GM23338 (cell line): Measurements from ENCODE around the gene CAPN9. TPM values are rescaled to one million over a fixed set of nuclear protein-coding genes. Genes with fewer than 3 reads are reported as not detected.

Experiments
- ATAC-seq: fragments of 200-7000 bp; cut with Tn5 transposase; 3 replicates; pipeline ENCODE4 v1.9.1; 2020
- DNase-seq: peaks from one replicate; pipeline ENCODE4 v3.0.0-alpha.2; 2015; ENCODE audit warnings: low spot score
- H2AFZ ChIP-seq: fragments of 200-600 bp; sonication (generic); 2 replicates; pipeline ENCODE4 v1.8.0; 2016; ENCODE audit warnings: antibody characterized with exemption, mild to moderate bottlenecking, moderate library complexity
- H3F3A ChIP-seq: fragments of 200-600 bp; sonication (generic); replicated peaks from 2 replicates; pipeline ENCODE4 v1.8.0; 2017; ENCODE audit warnings: antibody characterized with exemption, mixed run types, low read depth
- H3K27ac ChIP-seq: fragments of 200-600 bp; sonication (generic); 2 replicates; pipeline ENCODE4 v1.6.1; 2016; ENCODE audit warnings: low read depth
- H3K27me3 ChIP-seq: fragments of 200-600 bp; sonication (generic); 2 replicates; pipeline ENCODE4 v1.8.0; 2016; ENCODE audit warnings: mild to moderate bottlenecking, mixed run types, moderate library complexity; ENCODE audit not compliant: insufficient read depth
- H3K36me3 ChIP-seq: fragments of 200-600 bp; sonication (generic); 2 replicates; pipeline ENCODE4 v1.8.0; 2016; ENCODE audit warnings: mild to moderate bottlenecking; ENCODE audit not compliant: insufficient read depth
- H3K4me1 ChIP-seq: fragments of 200-600 bp; sonication (generic); 2 replicates; pipeline ENCODE4 v1.8.0; 2016; ENCODE audit warnings: mild to moderate bottlenecking, moderate library complexity; ENCODE audit not compliant: insufficient read depth
- H3K4me2 ChIP-seq: fragments of 200-600 bp; sonication (generic); 2 replicates; pipeline ENCODE4 v1.7.1; 2017; ENCODE audit warnings: mixed run types
- H3K4me3 ChIP-seq: fragments of 200-600 bp; sonication (generic); 2 replicates; pipeline ENCODE4 v1.6.1; 2016; ENCODE audit warnings: mixed run types
- H3K79me2 ChIP-seq: fragments of 200-600 bp; sonication (generic); replicated peaks from 2 replicates; pipeline ENCODE4 v1.8.0; 2017; ENCODE audit warnings: mild to moderate bottlenecking; ENCODE audit not compliant: insufficient read depth
- H3K9me2 ChIP-seq: fragments of 200-600 bp; sonication (generic); 2 replicates; pipeline ENCODE4 v1.8.0; 2017; ENCODE audit not compliant: insufficient read depth
- H4K20me1 ChIP-seq: fragments of 200-600 bp; sonication (generic); replicated peaks from 2 replicates; pipeline ENCODE4 v1.8.0; 2017; ENCODE audit warnings: mild to moderate bottlenecking; ENCODE audit not compliant: insufficient read depth
- H3K27ac Mint-ChIP-seq: 2 replicates; pipeline ENCODE4 v1.8.0; 2020; ENCODE audit warnings: inconsistent platforms, mild to moderate bottlenecking, moderate library complexity, mixed read lengths
- H3K27me3 Mint-ChIP-seq: 3 replicates; pipeline ENCODE4 v1.8.0; 2022; ENCODE audit warnings: low read depth, mild to moderate bottlenecking, moderate library complexity, mixed read lengths, inconsistent platforms; ENCODE audit not compliant: insufficient read depth, poor library complexity
- H3K36me3 Mint-ChIP-seq: 3 replicates; pipeline ENCODE4 v1.8.0; 2021; ENCODE audit warnings: low read depth, mild to moderate bottlenecking, inconsistent platforms, moderate library complexity, mixed read lengths
- H3K4me1 Mint-ChIP-seq: 3 replicates; pipeline ENCODE4 v1.8.0; 2020; ENCODE audit warnings: mild to moderate bottlenecking, inconsistent platforms, mixed read lengths
- H3K4me3 Mint-ChIP-seq: 3 replicates; pipeline ENCODE4 v1.8.0; 2021; ENCODE audit warnings: moderate library complexity, mild to moderate bottlenecking, inconsistent platforms, mixed read lengths
- H3K9me3 Mint-ChIP-seq: 3 replicates; pipeline ENCODE4 v1.8.0; 2020; ENCODE audit warnings: moderate library complexity, mild to moderate bottlenecking, inconsistent platforms, mixed read lengths
- CREB1 ChIP-seq: fragments of 250-450 bp; sonication (Bioruptor Pico); IDR thresholded peaks from 2 replicates; pipeline ENCODE4 v1.5.0; 2020; ENCODE audit warnings: low read depth, mild to moderate bottlenecking, moderate library complexity
- CTCF ChIP-seq, 2 experiments: fragments of 200-600 bp in 1 of 2; sonication (generic) in 1 of 2; conservative IDR thresholded peaks; 2 replicates each; pipeline versions ENCODE4 v1.5.1 to v1.6.1; 2016 to 2017; ENCODE audit warnings: antibody characterized with exemption in 2 of 2, low read depth in 2 of 2, mild to moderate bottlenecking in 2 of 2, moderate library complexity in 1 of 2
- ETS1 ChIP-seq: IDR thresholded peaks from 2 replicates; pipeline ENCODE4 v1.6.1; 2016; ENCODE audit warnings: antibody characterized with exemption
- EZH2 ChIP-seq: fragments of 200-600 bp; sonication (generic); IDR thresholded peaks from one replicate; pipeline ENCODE4 v1.8.0; 2017; ENCODE audit warnings: antibody characterized with exemption, mild to moderate bottlenecking, low read depth; ENCODE audit not compliant: unreplicated experiment
- EZH2phosphoT487 ChIP-seq: fragments of 200-600 bp; sonication (generic); IDR thresholded peaks from one replicate; pipeline ENCODE4 v1.8.1; 2018; ENCODE audit warnings: antibody characterized with exemption; ENCODE audit not compliant: unreplicated experiment
- JUNB ChIP-seq: IDR thresholded peaks from one replicate; pipeline ENCODE4 v1.6.1; 2016; ENCODE audit warnings: antibody characterized with exemption; ENCODE audit not compliant: unreplicated experiment
- NANOG ChIP-seq: IDR thresholded peaks from 2 replicates; pipeline ENCODE4 v1.6.1; 2016; ENCODE audit warnings: antibody characterized with exemption, borderline replicate concordance
- POLR2AphosphoS5 ChIP-seq: IDR thresholded peaks from 2 replicates; pipeline ENCODE4 v1.6.1; 2016; ENCODE audit warnings: antibody characterized with exemption, low read depth
- REST ChIP-seq: IDR thresholded peaks from one replicate; pipeline ENCODE4 v1.6.1; 2018; ENCODE audit warnings: antibody characterized with exemption; ENCODE audit not compliant: unreplicated experiment
- STAT1 ChIP-seq: IDR thresholded peaks from one replicate; pipeline ENCODE4 v1.6.1; 2016; ENCODE audit warnings: antibody characterized with exemption; ENCODE audit not compliant: unreplicated experiment
- ZNF114 ChIP-seq: fragments of 250-450 bp; sonication (Bioruptor Pico); IDR thresholded peaks from 2 replicates; pipeline ENCODE4 v1.5.0; 2020; ENCODE audit warnings: mild to moderate bottlenecking, moderate library complexity
- ZNF331 ChIP-seq: fragments of 250-450 bp; sonication (Bioruptor Pico); IDR thresholded peaks from 2 replicates; pipeline ENCODE4 v1.5.0; 2020; ENCODE audit warnings: low read depth, mild to moderate bottlenecking, moderate library complexity
- ZNF462 ChIP-seq: fragments of 250-450 bp; sonication (Bioruptor Pico); IDR thresholded peaks from 2 replicates; pipeline ENCODE4 v1.5.0; 2020; ENCODE audit warnings: mild to moderate bottlenecking, moderate library complexity
- polyA plus RNA-seq: library from polyadenylated mRNA; unstranded; fragments of >200 nt; fragmentation: Nextera tagmentation; extraction: Ambion mirVana; gene quantifications from 2 replicates; pipeline ENCODE4 v1.2.1, GENCODE V29; 2016
- total RNA-seq: library from RNA; depleted of rRNA; stranded (reverse); fragments of >200 nt; shearing (Covaris generic); gene quantifications from 2 replicates; pipeline ENCODE4 v1.2.3, GENCODE V29; 2014

CAPN9 gene
- total and polyA plus RNA-seq, 2 experiments from 2014 or later, result 0.07 TPM; not detected in 1

GRCh38 chr1:230819976-230820375 lies 72.8 kb downstream of the CAPN9 start:
- no peaks in the 10 kb centered on the region for H3K36me3 ChIP-seq
- H3F3A ChIP-seq, result no peaks in the 10 kb centered on the region
- H3K4me3 ChIP-seq, result no peak overlapping the region
- no peaks in the 10 kb centered on the region; the same call in 1 of the 2 replicates for H3K9me2 ChIP-seq
- no peak overlapping the region for H3K27ac ChIP-seq
- H3K4me2 ChIP-seq, result no peak overlapping the region
- Mint-ChIP-seq H3K4me3 (no peak overlapping the region), H3K27me3 (peaks cover 2% of the 10 kb centered on the region), H3K36me3 (no peaks in the 10 kb centered on the region), H3K27ac (no peak overlapping the region), H3K4me1 (no peaks in the 10 kb centered on the region), H3K9me3 (no peaks in the 10 kb centered on the region)
- no peak overlapping the region for H2AFZ ChIP-seq
- DNase-seq, result no peak
- no peaks in the 10 kb centered on the region for H3K27me3 ChIP-seq
- no peak for ATAC-seq
- no peaks in the 10 kb centered on the region for H3K79me2 ChIP-seq
- no peaks in the 10 kb centered on the region for H4K20me1 ChIP-seq
- TF ChIP-seq EZH2phosphoT487 (no peak), ZNF114 (CRISPR knock-in tag) (no peak), JUNB (no peak), STAT1 (no peak), ETS1 (no peak), REST (no peak), ZNF462 (CRISPR knock-in tag) (no peak), CREB1 (no peak), EZH2 (no peak), POLR2AphosphoS5 (no peak), CTCF (conservative IDR thresholded peaks at IDR 0.05; ENCODE audit: low read depth in 2 of 2) (no peak), NANOG (no peak), ZNF331 (CRISPR knock-in tag) (no peak)
- H3K4me1 ChIP-seq, result no peaks in the 10 kb centered on the region
